22Rv1 (cell line): Measurements from ENCODE around the gene FHIT.

Experiments
- H3K27ac ChIP-seq: fragments of 450-650 bp; 2 replicates; pipeline ENCODE4 v1.5.1; 2017
- CTCF ChIP-seq: fragments of 450-650 bp; IDR thresholded peaks from 2 replicates; pipeline ENCODE4 v1.5.1; 2017; ENCODE audit warnings: mild to moderate bottlenecking
- ZFX ChIP-seq: fragments of 450-650 bp; IDR thresholded peaks from 2 replicates; pipeline ENCODE4 v1.6.1; 2017; ENCODE audit warnings: antibody characterized with exemption, borderline replicate concordance

FHIT gene

DNA sequence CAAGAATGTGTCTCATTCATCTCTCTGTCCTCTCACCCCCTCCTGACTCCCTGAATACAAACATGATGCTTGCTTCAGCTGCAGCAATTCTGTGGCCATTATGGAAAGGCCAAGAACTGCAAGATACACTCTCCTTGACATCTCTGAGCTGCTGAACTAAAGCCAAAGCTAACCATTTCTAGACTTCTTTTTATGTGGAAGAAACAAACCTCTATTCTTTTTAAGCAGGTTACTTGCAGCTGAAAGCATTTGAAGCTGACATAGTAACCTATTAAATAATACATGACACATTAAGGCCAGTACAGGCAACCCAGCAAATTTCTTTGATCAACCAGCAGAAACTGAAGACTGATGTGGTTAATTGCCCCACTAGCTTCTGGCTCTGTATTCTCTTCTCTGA lies 17.5 kb downstream of the FHIT start:
- TF ChIP-seq ZFX, result no peak
- no peak for TF ChIP-seq CTCF
- no peak overlapping the region for H3K27ac ChIP-seq

GRCh38 chr3:61231693-61232092 lies 19.6 kb downstream of the FHIT start:
- no peak overlapping the region for H3K27ac ChIP-seq
- no peak for TF ChIP-seq CTCF
- TF ChIP-seq ZFX, result no peak

- H3K27ac ChIP-seq, result no peak overlapping the region
- no peak for TF ChIP-seq CTCF
- TF ChIP-seq ZFX, result no peak
Measured at GRCh38 chr3:61227799-61228198, 23.5 kb downstream of the FHIT start.

DNA sequence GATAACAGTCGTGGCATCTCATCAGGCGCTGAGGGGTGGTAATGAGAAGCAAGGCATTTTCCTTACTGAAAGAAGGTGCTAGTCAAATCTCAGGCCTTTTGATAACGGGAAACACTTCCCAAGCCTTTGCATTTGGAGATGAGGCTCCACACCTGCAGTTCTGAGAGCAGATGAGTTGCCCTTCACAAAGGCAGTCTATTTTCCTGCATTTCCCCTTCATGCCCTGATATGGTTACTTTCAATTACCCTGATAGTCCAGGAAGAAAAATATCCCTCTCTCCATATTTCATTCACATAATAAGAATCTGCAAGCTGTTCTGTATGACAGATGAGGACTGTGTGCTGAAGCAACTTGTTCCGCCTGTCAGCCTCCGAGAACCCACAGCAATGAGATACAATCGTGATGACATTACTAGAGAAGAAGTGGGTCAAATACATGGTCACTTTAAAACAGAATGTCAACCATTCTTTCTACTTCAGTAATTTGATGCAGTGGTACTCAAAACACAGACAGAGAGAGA lies 25.0 kb downstream of the FHIT start:
- TF ChIP-seq ZFX (no peak), CTCF (no peak)
- no peak overlapping the region for H3K27ac ChIP-seq

- H3K27ac ChIP-seq, result no peak overlapping the region
- TF ChIP-seq CTCF, result no peak
- TF ChIP-seq ZFX, result no peak
Measured at GRCh38 chr3:61224823-61225222, 26.4 kb downstream of the FHIT start.

DNA sequence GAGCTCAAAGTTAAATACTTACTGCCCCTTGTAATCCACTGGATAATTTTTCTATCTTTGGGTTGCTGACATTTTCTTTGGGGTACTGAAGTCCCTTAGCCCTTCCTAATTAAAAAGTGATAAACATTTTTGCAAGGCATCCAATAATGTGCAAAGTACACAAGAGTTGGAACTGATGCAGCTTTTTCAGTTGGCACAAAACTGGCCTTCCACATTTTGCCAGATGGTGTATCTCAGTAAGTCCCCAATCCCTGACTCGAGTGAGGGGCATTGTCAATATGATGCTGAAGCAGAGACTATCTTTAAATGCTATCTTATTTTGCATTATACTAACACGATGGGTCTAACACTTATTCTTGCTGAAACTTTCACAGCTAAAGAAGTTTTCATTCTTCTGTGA lies 27.8 kb downstream of the FHIT start:
- H3K27ac ChIP-seq, result no peak overlapping the region

DNA sequence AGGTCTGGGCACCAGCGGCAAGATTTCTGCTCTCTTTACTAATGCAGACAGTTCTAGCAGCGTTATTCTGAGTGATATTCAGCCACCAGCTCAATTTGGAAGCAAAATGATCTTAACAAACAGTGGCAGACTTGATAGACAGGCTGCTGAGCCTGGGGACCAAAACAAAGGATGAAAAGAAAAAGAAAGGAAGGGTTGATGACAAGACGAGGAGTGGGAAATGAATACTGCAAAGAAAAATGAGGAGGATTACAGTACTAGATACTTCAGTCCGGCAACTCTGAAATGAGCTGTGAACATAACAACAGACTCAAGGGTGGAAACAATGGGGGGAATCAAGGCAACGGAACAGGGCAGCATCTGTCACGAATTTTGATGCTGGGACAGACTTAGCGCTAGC lies 28.8 kb downstream of the FHIT start:
- TF ChIP-seq CTCF, result no peak
- TF ChIP-seq ZFX, result no peak
- no peak overlapping the region for H3K27ac ChIP-seq

More for the DNA sequence above, 27.8 kb downstream of the FHIT start:
- TF ChIP-seq CTCF (no peak), ZFX (no peak)
